HuH-7.5 (cell line): Measurements from ENCODE around the gene UBL3.

Source experiments
- DNase-seq: peaks from one replicate; pipeline ENCODE4 v3.0.0; 2011; ENCODE audit warnings: low spot score

The UBL3 gene

GRCh38 chr13:29810145-29810742, 40.2 kb downstream of the UBL3 start:
- DNase-seq = no peak

DNA sequence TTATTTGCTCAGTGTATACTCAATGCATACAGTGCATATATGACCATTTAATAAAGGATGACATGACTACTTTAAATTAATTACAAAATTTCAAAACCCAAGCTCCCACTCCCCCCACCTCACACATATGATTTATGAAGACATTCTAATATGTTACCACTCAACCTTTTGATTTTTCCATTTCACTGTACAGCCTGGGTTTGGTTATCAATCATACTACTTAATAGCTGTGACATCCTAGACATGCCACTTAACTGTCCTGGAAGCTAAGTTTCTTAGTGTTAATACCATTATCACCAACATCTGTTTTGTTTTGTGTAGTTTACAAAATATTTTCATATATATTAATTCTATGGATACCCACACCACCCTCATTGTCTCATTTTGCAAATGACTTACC, 42.2 kb downstream of the UBL3 start:
- DNase-seq = no peak

GRCh38 chr13:29805994-29806979, 44.1 kb downstream of the UBL3 start:
- DNase-seq = no peak

GRCh38 chr13:29803221-29803620, 47.2 kb downstream of the UBL3 start:
- no peak for DNase-seq

- DNase-seq = no peak
Measured at GRCh38 chr13:29802621-29803020, 47.8 kb downstream of the UBL3 start.

DNA sequence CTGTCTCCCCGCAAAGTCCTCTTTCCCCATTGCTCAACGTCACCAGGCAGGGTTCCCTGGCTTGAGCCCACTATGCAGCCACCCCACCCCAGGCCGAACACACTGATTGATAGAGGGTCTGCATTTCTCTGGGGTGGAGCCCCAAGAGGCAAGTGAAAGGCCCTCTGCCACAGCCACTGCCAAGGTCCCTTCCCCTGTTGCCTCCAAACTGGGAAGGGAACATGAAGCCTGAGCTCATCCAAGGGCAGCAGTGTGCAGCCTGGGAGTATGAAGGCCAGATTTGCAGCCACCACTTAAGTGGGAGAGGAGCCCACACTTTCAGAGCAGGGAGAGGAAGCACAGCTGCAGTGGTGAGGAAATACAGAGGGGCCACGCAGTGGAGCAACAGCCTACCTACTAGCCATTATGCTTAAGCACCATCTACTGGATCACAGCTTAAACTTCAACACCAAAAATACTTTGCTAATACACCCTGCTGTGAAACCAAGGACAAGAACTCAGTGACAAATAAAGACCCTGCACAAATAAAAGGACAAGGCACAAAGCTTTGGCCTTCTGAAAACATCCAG, 48.6 kb downstream of the UBL3 start:
- no peak for DNase-seq

DNA sequence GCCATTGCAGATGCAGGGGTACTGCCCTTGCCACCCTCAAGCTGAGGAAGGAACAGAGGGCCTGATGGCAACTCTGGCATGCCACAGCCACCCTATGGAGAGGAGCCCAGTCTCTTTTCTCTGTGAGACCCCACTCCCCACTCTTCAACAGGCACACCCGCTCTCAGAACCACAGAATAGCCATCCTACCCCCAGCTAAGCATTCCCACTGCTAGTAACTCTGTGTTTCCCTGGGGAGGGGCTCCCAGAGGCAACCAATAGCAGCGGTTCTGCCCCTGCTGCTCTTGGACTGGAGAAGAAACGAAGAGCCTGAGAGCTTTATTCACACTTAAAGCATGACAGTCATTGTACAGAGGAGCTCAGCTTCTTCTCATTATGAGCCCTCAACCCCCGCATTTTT, 49.3 kb downstream of the UBL3 start:
- no peak for DNase-seq

DNA sequence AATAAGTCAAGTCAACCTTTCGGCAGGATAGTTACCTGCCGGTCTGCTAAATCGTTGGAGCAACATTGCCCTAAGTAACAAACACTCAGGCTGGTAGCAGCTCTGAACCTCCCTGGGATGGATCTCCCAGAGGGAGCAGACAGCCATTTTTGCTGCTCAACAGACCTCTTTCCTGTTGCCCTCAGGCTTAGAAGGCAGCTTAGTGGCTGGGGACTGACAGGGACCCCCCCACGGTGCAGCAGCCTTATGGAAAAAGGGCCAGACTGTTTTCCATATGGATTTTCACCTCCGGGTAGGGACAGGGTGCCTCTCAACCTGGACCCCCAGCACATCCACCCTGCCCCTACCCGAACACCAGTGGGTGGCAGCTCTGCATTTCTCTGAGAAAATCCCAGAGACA, 49.7 kb downstream of the UBL3 start:
- DNase-seq = no peak

GRCh38 chr13:29799041-29799440, 51.4 kb downstream of the UBL3 start:
- no peak for DNase-seq

- no peak for DNase-seq
Measured at GRCh38 chr13:29791997-29792780, 58.2 kb downstream of the UBL3 start.

DNA sequence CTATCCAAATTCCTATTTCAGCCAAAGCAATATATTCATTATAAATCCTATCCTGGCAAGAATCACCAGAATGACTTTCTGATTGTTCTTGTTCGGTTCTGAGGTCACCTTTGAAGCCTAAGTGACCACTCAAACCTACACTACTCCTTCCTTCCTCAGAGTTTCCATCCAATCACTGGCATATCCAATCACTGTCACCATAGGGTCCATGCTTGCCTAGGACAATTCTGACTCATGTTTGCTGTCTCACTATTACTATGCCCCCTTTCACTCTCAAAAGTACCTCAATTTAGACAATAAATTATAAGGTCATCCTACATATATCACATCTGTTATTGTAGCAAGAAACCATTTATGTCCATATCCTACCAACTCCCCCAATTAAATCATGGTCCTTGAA, 58.9 kb downstream of the UBL3 start:
- no peak for DNase-seq

DNA sequence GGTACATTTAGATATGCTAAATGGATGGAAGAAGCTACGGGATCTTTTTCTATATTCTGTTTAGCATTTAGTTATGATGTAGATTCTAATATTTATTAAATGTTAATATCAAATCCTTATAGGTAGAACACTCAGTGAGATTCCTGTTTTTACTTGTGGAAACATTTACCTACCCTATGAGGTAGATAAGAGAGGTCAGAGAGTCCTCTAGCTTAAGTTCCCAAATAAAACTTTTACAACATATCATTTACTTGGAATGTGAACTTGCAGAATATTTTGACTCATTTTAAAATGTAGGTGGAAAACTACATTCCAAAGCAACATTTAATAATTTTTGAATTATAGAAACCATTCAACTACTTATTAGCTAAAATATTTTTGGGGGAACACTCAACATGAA, 63.7 kb downstream of the UBL3 start:
- DNase-seq = no peak

DNA sequence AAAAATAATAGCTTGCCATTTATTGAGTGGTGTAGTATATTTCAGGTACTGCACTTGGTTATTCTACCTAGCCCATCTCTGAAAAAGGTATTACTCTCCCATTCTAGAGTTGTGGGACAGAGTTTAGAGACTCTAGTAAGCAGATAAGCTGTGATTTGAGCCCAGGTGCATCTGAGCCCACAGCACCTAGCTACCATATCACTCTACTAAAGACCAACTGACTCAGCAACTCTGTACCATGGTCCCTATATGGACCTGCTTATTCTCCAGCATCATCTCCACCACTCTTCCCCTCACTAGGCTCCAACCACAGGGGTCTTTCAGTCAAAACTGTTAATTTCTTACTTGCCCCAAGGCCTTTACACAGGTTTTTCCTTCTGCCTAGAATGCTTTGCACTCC, 64.4 kb downstream of the UBL3 start:
- DNase-seq = no peak

- DNase-seq = no peak
Measured at GRCh38 chr13:29782798-29783197, 67.6 kb downstream of the UBL3 start.

DNA sequence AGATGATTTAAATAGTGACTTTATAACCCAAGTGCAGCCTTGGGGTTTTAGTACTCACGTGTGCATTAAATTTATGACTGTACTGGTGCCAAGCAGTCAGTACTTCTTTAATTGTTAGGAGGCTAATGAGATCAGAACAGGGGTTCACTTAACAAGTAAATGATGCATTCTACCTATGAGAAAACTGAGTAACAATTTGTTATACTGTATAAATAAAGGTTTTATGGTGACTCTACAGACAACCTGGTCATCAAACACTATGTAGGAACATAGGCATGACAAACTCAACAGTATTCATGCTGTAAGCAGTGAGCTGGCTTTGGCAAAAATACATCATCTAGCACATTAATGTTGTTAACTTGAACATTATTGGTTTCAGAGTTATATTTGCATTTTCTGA, 75.6 kb downstream of the UBL3 start:
- no peak for DNase-seq

DNA sequence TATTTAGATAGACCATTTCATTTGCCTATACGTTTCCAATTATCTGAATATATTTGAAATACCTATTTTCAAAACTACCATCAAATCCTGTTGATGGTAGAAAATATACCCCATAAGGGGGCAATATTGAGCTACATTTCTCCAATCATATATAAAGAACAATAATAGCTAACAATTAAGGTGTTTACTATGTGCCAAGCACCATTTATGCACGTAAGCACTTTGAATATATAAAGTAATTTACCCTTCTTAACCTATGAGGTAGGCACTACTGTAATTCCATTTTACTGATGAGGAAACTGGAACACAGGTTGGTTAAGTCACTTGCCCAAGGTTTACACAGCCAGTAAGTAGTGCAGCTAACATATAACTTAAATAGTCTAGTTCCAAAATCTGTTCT, 79.2 kb downstream of the UBL3 start:
- no peak for DNase-seq

DNA sequence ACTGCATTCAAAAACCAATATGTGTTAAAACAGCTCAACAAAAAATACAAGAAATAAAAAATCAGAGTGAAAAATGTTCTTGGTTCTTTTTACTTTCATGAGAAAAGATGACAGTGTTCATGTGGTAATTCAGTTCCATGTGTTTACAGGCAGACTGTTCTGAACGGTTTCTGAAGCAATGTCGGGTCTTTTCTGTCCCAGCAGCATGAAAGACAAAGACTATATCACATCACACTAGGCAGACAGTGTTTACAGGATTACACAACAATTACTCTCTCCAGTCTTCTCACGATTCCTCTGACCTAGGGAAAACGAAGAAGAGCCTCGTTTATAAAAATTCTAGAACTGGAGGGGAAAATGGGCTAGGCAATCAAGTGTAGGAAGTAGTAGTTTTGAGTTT, 83.4 kb downstream of the UBL3 start:
- DNase-seq = no peak

DNA sequence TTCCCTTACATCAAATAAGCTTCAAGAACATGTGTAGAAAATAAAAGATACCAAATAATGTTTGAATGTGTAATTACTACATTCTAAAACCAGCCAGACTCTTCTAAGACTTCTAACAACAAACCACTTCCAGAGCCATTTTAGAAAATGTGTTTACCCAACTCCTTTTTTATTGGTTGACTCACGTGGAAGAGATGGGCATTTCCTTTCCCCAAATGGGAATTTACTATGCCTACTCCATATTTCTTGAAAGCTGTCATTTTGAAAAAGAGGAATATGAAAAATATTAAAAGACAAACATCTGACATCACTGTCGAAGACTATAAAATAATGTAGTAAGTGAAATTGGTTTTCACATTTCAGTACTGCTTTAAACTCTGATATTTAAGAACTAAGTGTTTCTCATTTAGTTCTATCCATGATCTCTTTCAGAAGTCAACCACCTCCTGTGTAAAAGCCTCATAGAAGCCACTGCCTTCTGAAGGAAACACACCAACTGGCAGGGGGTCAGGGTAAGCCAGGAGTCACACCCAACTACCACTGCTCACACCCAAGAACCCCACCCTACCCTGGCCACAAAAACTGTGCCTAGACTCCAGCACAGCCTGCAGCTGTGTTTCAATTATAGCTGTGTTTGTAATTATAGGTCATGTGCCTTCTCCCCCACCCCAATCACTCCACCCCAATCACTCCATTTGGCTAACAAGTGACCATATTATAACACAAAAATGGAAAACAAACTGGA, 86.8 kb downstream of the UBL3 start:
- DNase-seq = no peak

DNA sequence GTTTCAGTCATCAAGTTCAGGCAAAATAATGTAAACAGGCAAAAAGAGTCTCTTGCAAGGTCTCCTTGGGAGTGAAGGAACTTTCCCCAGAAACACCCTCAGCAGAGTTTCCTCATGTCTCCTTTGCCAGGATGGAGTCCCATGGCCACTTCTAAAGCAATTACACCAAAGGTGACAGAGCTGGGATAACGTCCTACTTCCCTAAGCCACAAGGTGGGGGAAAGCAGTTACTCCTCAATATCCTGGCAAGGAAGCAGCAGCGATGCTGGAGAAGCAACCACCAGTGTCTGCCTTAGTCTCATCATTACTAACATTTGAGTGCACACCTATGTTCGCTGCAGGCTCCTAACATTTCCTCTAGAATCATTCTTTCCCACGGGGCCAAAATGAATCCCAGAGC, 88.6 kb downstream of the UBL3 start:
- no peak for DNase-seq

DNA sequence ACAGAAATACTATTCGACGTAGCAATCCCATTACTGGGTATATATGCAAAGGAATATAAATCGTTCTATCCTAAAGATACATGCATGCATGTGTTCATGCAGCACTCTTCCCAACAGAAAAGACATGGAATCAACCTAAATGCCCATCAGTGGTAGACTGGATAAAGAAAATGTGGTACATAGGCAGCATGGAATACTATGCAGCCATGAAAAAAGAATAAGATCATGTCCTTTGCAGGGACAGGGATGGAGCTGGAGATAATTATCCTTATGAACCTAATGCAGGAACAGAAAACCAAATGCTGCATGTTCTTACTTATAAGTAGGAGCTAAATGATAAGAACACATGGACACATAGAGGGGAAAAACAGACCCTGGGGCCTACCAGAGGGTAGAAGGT, 89.3 kb downstream of the UBL3 start:
- no peak for DNase-seq

- DNase-seq = no peak
Measured at GRCh38 chr13:29760544-29760943, 89.9 kb downstream of the UBL3 start.
